GM23338 (cell line): ENCODE results near the gene BMP5. TPM values are rescaled to one million over a fixed set of nuclear protein-coding genes. Genes with fewer than 3 reads are reported as not detected.

Source experiments
- ATAC-seq: fragments of 200-7000 bp; cut with Tn5 transposase; 3 replicates; pipeline ENCODE4 v1.9.1; 2020
- DNase-seq: peaks from one replicate; pipeline ENCODE4 v3.0.0-alpha.2; 2015; ENCODE audit warnings: low spot score
- H2AFZ ChIP-seq: fragments of 200-600 bp; sonication (generic); 2 replicates; pipeline ENCODE4 v1.8.0; 2016; ENCODE audit warnings: antibody characterized with exemption, mild to moderate bottlenecking, moderate library complexity
- H3F3A ChIP-seq: fragments of 200-600 bp; sonication (generic); replicated peaks from 2 replicates; pipeline ENCODE4 v1.8.0; 2017; ENCODE audit warnings: antibody characterized with exemption, mixed run types, low read depth
- H3K27ac ChIP-seq: fragments of 200-600 bp; sonication (generic); 2 replicates; pipeline ENCODE4 v1.6.1; 2016; ENCODE audit warnings: low read depth
- H3K27me3 ChIP-seq: fragments of 200-600 bp; sonication (generic); 2 replicates; pipeline ENCODE4 v1.8.0; 2016; ENCODE audit warnings: mild to moderate bottlenecking, mixed run types, moderate library complexity; ENCODE audit not compliant: insufficient read depth
- H3K36me3 ChIP-seq: fragments of 200-600 bp; sonication (generic); 2 replicates; pipeline ENCODE4 v1.8.0; 2016; ENCODE audit warnings: mild to moderate bottlenecking; ENCODE audit not compliant: insufficient read depth
- H3K4me1 ChIP-seq: fragments of 200-600 bp; sonication (generic); 2 replicates; pipeline ENCODE4 v1.8.0; 2016; ENCODE audit warnings: mild to moderate bottlenecking, moderate library complexity; ENCODE audit not compliant: insufficient read depth
- H3K4me2 ChIP-seq: fragments of 200-600 bp; sonication (generic); 2 replicates; pipeline ENCODE4 v1.7.1; 2017; ENCODE audit warnings: mixed run types
- H3K4me3 ChIP-seq: fragments of 200-600 bp; sonication (generic); 2 replicates; pipeline ENCODE4 v1.6.1; 2016; ENCODE audit warnings: mixed run types
- H3K79me2 ChIP-seq: fragments of 200-600 bp; sonication (generic); replicated peaks from 2 replicates; pipeline ENCODE4 v1.8.0; 2017; ENCODE audit warnings: mild to moderate bottlenecking; ENCODE audit not compliant: insufficient read depth
- H3K9me2 ChIP-seq: fragments of 200-600 bp; sonication (generic); 2 replicates; pipeline ENCODE4 v1.8.0; 2017; ENCODE audit not compliant: insufficient read depth
- H4K20me1 ChIP-seq: fragments of 200-600 bp; sonication (generic); replicated peaks from 2 replicates; pipeline ENCODE4 v1.8.0; 2017; ENCODE audit warnings: mild to moderate bottlenecking; ENCODE audit not compliant: insufficient read depth
- H3K27ac Mint-ChIP-seq: 2 replicates; pipeline ENCODE4 v1.8.0; 2020; ENCODE audit warnings: inconsistent platforms, mild to moderate bottlenecking, moderate library complexity, mixed read lengths
- H3K27me3 Mint-ChIP-seq: 3 replicates; pipeline ENCODE4 v1.8.0; 2022; ENCODE audit warnings: low read depth, mild to moderate bottlenecking, moderate library complexity, mixed read lengths, inconsistent platforms; ENCODE audit not compliant: insufficient read depth, poor library complexity
- H3K36me3 Mint-ChIP-seq: 3 replicates; pipeline ENCODE4 v1.8.0; 2021; ENCODE audit warnings: low read depth, mild to moderate bottlenecking, inconsistent platforms, moderate library complexity, mixed read lengths
- H3K4me1 Mint-ChIP-seq: 3 replicates; pipeline ENCODE4 v1.8.0; 2020; ENCODE audit warnings: mild to moderate bottlenecking, inconsistent platforms, mixed read lengths
- H3K4me3 Mint-ChIP-seq: 3 replicates; pipeline ENCODE4 v1.8.0; 2021; ENCODE audit warnings: moderate library complexity, mild to moderate bottlenecking, inconsistent platforms, mixed read lengths
- H3K9me3 Mint-ChIP-seq: 3 replicates; pipeline ENCODE4 v1.8.0; 2020; ENCODE audit warnings: moderate library complexity, mild to moderate bottlenecking, inconsistent platforms, mixed read lengths
- ETS1 ChIP-seq: IDR thresholded peaks from 2 replicates; pipeline ENCODE4 v1.6.1; 2016; ENCODE audit warnings: antibody characterized with exemption
- EZH2phosphoT487 ChIP-seq: fragments of 200-600 bp; sonication (generic); IDR thresholded peaks from one replicate; pipeline ENCODE4 v1.8.1; 2018; ENCODE audit warnings: antibody characterized with exemption; ENCODE audit not compliant: unreplicated experiment
- POLR2AphosphoS5 ChIP-seq: IDR thresholded peaks from 2 replicates; pipeline ENCODE4 v1.6.1; 2016; ENCODE audit warnings: antibody characterized with exemption, low read depth
- REST ChIP-seq: IDR thresholded peaks from one replicate; pipeline ENCODE4 v1.6.1; 2018; ENCODE audit warnings: antibody characterized with exemption; ENCODE audit not compliant: unreplicated experiment
- ZNF331 ChIP-seq: fragments of 250-450 bp; sonication (Bioruptor Pico); IDR thresholded peaks from 2 replicates; pipeline ENCODE4 v1.5.0; 2020; ENCODE audit warnings: low read depth, mild to moderate bottlenecking, moderate library complexity
- ZNF462 ChIP-seq: fragments of 250-450 bp; sonication (Bioruptor Pico); IDR thresholded peaks from 2 replicates; pipeline ENCODE4 v1.5.0; 2020; ENCODE audit warnings: mild to moderate bottlenecking, moderate library complexity
- polyA plus RNA-seq: library from polyadenylated mRNA; unstranded; fragments of >200 nt; fragmentation: Nextera tagmentation; extraction: Ambion mirVana; gene quantifications from 2 replicates; pipeline ENCODE4 v1.2.1, GENCODE V29; 2016
- total RNA-seq: library from RNA; depleted of rRNA; stranded (reverse); fragments of >200 nt; shearing (Covaris generic); gene quantifications from 2 replicates; pipeline ENCODE4 v1.2.3, GENCODE V29; 2014

The BMP5 gene
- total and polyA plus RNA-seq, 2 experiments from 2014 or later, result 0.06 to 0.07 TPM

- no peak for TF ChIP-seq ZNF462 (CRISPR knock-in tag)
Observed at GRCh38 chr6:55919716-55920308, 44.4 kb upstream of the BMP5 start (continued).

- Histone ChIP-seq H3K36me3 (no peaks in the 10 kb centered on the region), H3K4me2 (no peak overlapping the region), H4K20me1 (no peaks in the 10 kb centered on the region), H3K27me3 (no peaks in the 10 kb centered on the region), H3K27ac (no peak overlapping the region), H3F3A (no peaks in the 10 kb centered on the region), H3K4me3 (no peak overlapping the region), H3K79me2 (no peaks in the 10 kb centered on the region), H2AFZ (no peak overlapping the region), H3K4me1 (peaks cover 7% of the 10 kb centered on the region; the same call in 1 of the 2 replicates), H3K9me2 (no peaks in the 10 kb centered on the region)
- DNase-seq, result no peak
- no peak for ATAC-seq
- H3K27me3 Mint-ChIP-seq, result no peaks in the 10 kb centered on the region
- no peak overlapping the region for H3K4me3 Mint-ChIP-seq
- peaks cover 11% of the 10 kb centered on the region for H3K4me1 Mint-ChIP-seq
- no peaks in the 10 kb centered on the region for H3K9me3 Mint-ChIP-seq
- H3K27ac Mint-ChIP-seq, result no peak overlapping the region
- H3K36me3 Mint-ChIP-seq, result no peaks in the 10 kb centered on the region
- TF ChIP-seq POLR2AphosphoS5 (no peak), ETS1 (no peak), ZNF331 (no peak), EZH2phosphoT487 (no peak), REST (no peak)
Observed at GRCh38 chr6:55918639-55919038, 43.2 kb upstream of the BMP5 start.
